ENCODE results near the gene ELOVL6.
A peak's percentile ranks its signal among the peaks of the same experiment; 100 is the strongest.
"Not testable (repeated sequence)": the region's sequence is repeated elsewhere in the genome, so short reads cannot be mapped to it uniquely, and the experiment has no call there.

Gene ELOVL6

GRCh38 chr4:110196871-110197528 is 1.4 kb downstream of the ELOVL6 start:
- DNase-seq (ENCODE audit: low spot score), result peak; percentile 36

- no peak for DNase-seq (ENCODE audit: low spot score)
Measured at GRCh38 chr4:110196206-110196870, 2.1 kb downstream of the ELOVL6 start.

GRCh38 chr4:110195561-110196205 is 2.7 kb downstream of the ELOVL6 start:
- DNase-seq (ENCODE audit: low spot score), result peak; percentile 62

GRCh38 chr4:110193822-110194761 is 4.3 kb downstream of the ELOVL6 start:
- DNase-seq (ENCODE audit: low spot score), result peak; percentile 99

GRCh38 chr4:110193287-110193686 is 5.1 kb downstream of the ELOVL6 start:
- not testable (repeated sequence) for DNase-seq (ENCODE audit: low spot score)

- no peak for DNase-seq (ENCODE audit: low spot score)
Measured at GRCh38 chr4:110190249-110190648, 8.2 kb downstream of the ELOVL6 start.

- no peak for DNase-seq (ENCODE audit: low spot score)
Measured at GRCh38 chr4:110188113-110188512, 10.3 kb downstream of the ELOVL6 start.

GRCh38 chr4:110184791-110185155 is 13.6 kb downstream of the ELOVL6 start:
- DNase-seq (ENCODE audit: low spot score), result peak; percentile 14

- DNase-seq (ENCODE audit: low spot score), result no peak
Measured at GRCh38 chr4:110184140-110184790, 14.2 kb downstream of the ELOVL6 start.

GRCh38 chr4:110183643-110184042 is 14.8 kb downstream of the ELOVL6 start:
- no peak for DNase-seq (ENCODE audit: low spot score)

- no peak for DNase-seq (ENCODE audit: low spot score)
Measured at GRCh38 chr4:110183058-110183457, 15.4 kb downstream of the ELOVL6 start.

- DNase-seq (ENCODE audit: low spot score), result no peak
Measured at GRCh38 chr4:110181890-110182289, 16.5 kb downstream of the ELOVL6 start.

- no peak for DNase-seq (ENCODE audit: low spot score)
Measured at GRCh38 chr4:110175634-110176033, 22.8 kb downstream of the ELOVL6 start.

- DNase-seq (ENCODE audit: low spot score), result no peak
Measured at GRCh38 chr4:110172972-110173371, 25.4 kb downstream of the ELOVL6 start.

GRCh38 chr4:110171971-110172370 is 26.4 kb downstream of the ELOVL6 start:
- DNase-seq (ENCODE audit: low spot score), result no peak

GRCh38 chr4:110170861-110171260 is 27.6 kb downstream of the ELOVL6 start:
- DNase-seq (ENCODE audit: low spot score), result no peak

- DNase-seq (ENCODE audit: low spot score), result no peak
Measured at GRCh38 chr4:110165382-110166286, 32.8 kb downstream of the ELOVL6 start.

GRCh38 chr4:110164856-110165255 is 33.6 kb downstream of the ELOVL6 start:
- DNase-seq (ENCODE audit: low spot score), result no peak

GRCh38 chr4:110164251-110164650 is 34.2 kb downstream of the ELOVL6 start:
- DNase-seq (ENCODE audit: low spot score), result no peak

GRCh38 chr4:110163327-110164069 is 34.9 kb downstream of the ELOVL6 start:
- DNase-seq (ENCODE audit: low spot score), result no peak
